MM.1S (cell line): ENCODE results near the gene ALDOA.

Experiments
- DNase-seq: peaks from one replicate; pipeline ENCODE4 v3.0.0-alpha.2; 2015
- H2AFZ ChIP-seq: fragments of 300-600 bp; sonication (generic); 2 replicates; pipeline ENCODE4 v1.6.0; 2016; ENCODE audit warnings: antibody characterized with exemption, low read length
- H3F3A ChIP-seq: fragments of 300-600 bp; sonication (generic); 2 replicates; pipeline ENCODE4 v1.6.1; 2016; ENCODE audit warnings: mild to moderate bottlenecking, antibody characterized with exemption, low read length, moderate library complexity, mixed read lengths; ENCODE audit not compliant: insufficient read depth
- H3K27ac ChIP-seq: fragments of 300-600 bp; sonication (generic); 2 replicates; pipeline ENCODE4 v1.5.1; 2016; ENCODE audit warnings: mild to moderate bottlenecking, low read length
- H3K27me3 ChIP-seq: fragments of 300-600 bp; sonication (generic); replicated peaks from 2 replicates; pipeline ENCODE4 v1.6.0; 2016; ENCODE audit warnings: low read length; ENCODE audit not compliant: insufficient read depth
- H3K36me3 ChIP-seq: fragments of 300-600 bp; sonication (generic); replicated peaks from 2 replicates; pipeline ENCODE4 v1.6.1; 2016; ENCODE audit warnings: mild to moderate bottlenecking, low read length, mixed read lengths; ENCODE audit not compliant: insufficient read depth
- H3K4me1 ChIP-seq: fragments of 300-600 bp; sonication (generic); 2 replicates; pipeline ENCODE4 v1.6.1; 2016; ENCODE audit warnings: low read length, mixed read lengths
- H3K4me2 ChIP-seq: fragments of 300-600 bp; sonication (generic); 2 replicates; pipeline ENCODE4 v1.6.0; 2016; ENCODE audit warnings: low read depth, low read length
- H3K4me3 ChIP-seq: fragments of 300-600 bp; sonication (generic); 2 replicates; pipeline ENCODE4 v1.5.1; 2016; ENCODE audit warnings: low read length, mixed read lengths
- H3K79me2 ChIP-seq: fragments of 300-600 bp; sonication (generic); 2 replicates; pipeline ENCODE4 v1.6.1; 2016; ENCODE audit warnings: mixed run types, low read length, mixed read lengths
- H3K9ac ChIP-seq: fragments of 300-600 bp; sonication (generic); 2 replicates; pipeline ENCODE4 v1.6.1; 2016; ENCODE audit warnings: low read length, mixed read lengths
- H3K9me2 ChIP-seq: fragments of 300-600 bp; sonication (generic); replicated peaks from 2 replicates; pipeline ENCODE4 v1.6.1; 2016; ENCODE audit warnings: mild to moderate bottlenecking, low read length, mixed read lengths; ENCODE audit not compliant: insufficient read depth
- H3K9me3 ChIP-seq: fragments of 300-600 bp; sonication (generic); replicated peaks from 2 replicates; pipeline ENCODE4 v1.6.1; 2016; ENCODE audit warnings: mild to moderate bottlenecking, low read length, mixed read lengths; ENCODE audit not compliant: insufficient read depth
- H4K20me1 ChIP-seq: fragments of 300-600 bp; sonication (generic); 2 replicates; pipeline ENCODE4 v1.6.1; 2016; ENCODE audit warnings: mild to moderate bottlenecking, low read length, moderate library complexity, mixed read lengths; ENCODE audit not compliant: insufficient read depth
- CTCF ChIP-seq: fragments of 300-600 bp; sonication (generic); IDR thresholded peaks from 2 replicates; pipeline ENCODE4 v1.5.1; 2016; ENCODE audit warnings: antibody characterized with exemption, low read length, mixed read lengths
- EZH2 ChIP-seq: fragments of 300-600 bp; sonication (generic); optimal IDR thresholded peaks from 2 replicates; pipeline ENCODE3; 2017; ENCODE audit warnings: low read depth, mild to moderate bottlenecking, antibody characterized with exemption, low read length, mixed read lengths
- EZH2phosphoT487 ChIP-seq: fragments of 300-600 bp; sonication (generic); IDR thresholded peaks from 2 replicates; pipeline ENCODE4 v1.6.1; 2018; ENCODE audit warnings: antibody characterized with exemption, low read length

ALDOA gene

GRCh38 chr16:30084816-30085159 is 19.2 kb downstream of the ALDOA start:
- no peak overlapping the region for H3K4me2 ChIP-seq
- H3K79me2 ChIP-seq: peaks cover 13% of the 10 kb centered on the region
- H3K36me3 ChIP-seq: 0 out of 2 replicates have a peak, but pooled peaks cover 8% of the 10 kb centered on the region
- H3F3A ChIP-seq: no peaks in the 10 kb centered on the region; the same call in 1 of the 2 replicates
- H3K4me1 ChIP-seq: no peaks in the 10 kb centered on the region
- H4K20me1 ChIP-seq: no peaks in the 10 kb centered on the region
- no peak overlapping the region for H3K9ac ChIP-seq
- H3K9me3 ChIP-seq: no peaks in the 10 kb centered on the region
- no peak overlapping the region for H2AFZ ChIP-seq
- DNase-seq: no peak
- no peak overlapping the region for H3K27ac ChIP-seq
- H3K4me3 ChIP-seq: no peak overlapping the region
- TF ChIP-seq EZH2phosphoT487: no peak
- no peak for TF ChIP-seq CTCF
- TF ChIP-seq EZH2: no peak
- no peaks in the 10 kb centered on the region for H3K9me2 ChIP-seq
- H3K27me3 ChIP-seq: no peaks in the 10 kb centered on the region

- Histone ChIP-seq H4K20me1 (no peaks in the 10 kb centered on the region), H3K9me3 (no peaks in the 10 kb centered on the region), H3K27me3 (no peaks in the 10 kb centered on the region), H3K9me2 (no peaks in the 10 kb centered on the region), H3K79me2 (peaks cover 8% of the 10 kb centered on the region), H3K27ac (no peak overlapping the region), H3F3A (no peaks in the 10 kb centered on the region; the same call in 1 of the 2 replicates), H2AFZ (no peak overlapping the region), H3K4me2 (no peak overlapping the region), H3K9ac (no peak overlapping the region), H3K4me3 (no peak overlapping the region), H3K4me1 (no peaks in the 10 kb centered on the region), H3K36me3 (0 out of 2 replicates have a peak, but pooled peaks cover 8% of the 10 kb centered on the region)
- TF ChIP-seq EZH2: no peak
- no peak for TF ChIP-seq EZH2phosphoT487
- TF ChIP-seq CTCF: no peak
- no peak for DNase-seq
Measured at GRCh38 chr16:30085247-30085646, 19.7 kb downstream of the ALDOA start.

- H3K9me2 ChIP-seq: no peaks in the 10 kb centered on the region
- H3K27ac ChIP-seq: no peak overlapping the region
- peaks cover 5% of the 10 kb centered on the region for H3K79me2 ChIP-seq
- H3F3A ChIP-seq: no peaks in the 10 kb centered on the region; the same call in 1 of the 2 replicates
- H3K36me3 ChIP-seq: 0 out of 2 replicates have a peak, but pooled peaks cover 6% of the 10 kb centered on the region
- no peak overlapping the region for H2AFZ ChIP-seq
- no peaks in the 10 kb centered on the region for H4K20me1 ChIP-seq
- no peaks in the 10 kb centered on the region for H3K9me3 ChIP-seq
- no peak overlapping the region for H3K9ac ChIP-seq
- no peaks in the 10 kb centered on the region for H3K27me3 ChIP-seq
- H3K4me1 ChIP-seq: no peaks in the 10 kb centered on the region
- no peak overlapping the region for H3K4me2 ChIP-seq
- TF ChIP-seq EZH2phosphoT487: no peak
- no peak for TF ChIP-seq EZH2
- TF ChIP-seq CTCF: no peak
- no peak for DNase-seq
- no peak overlapping the region for H3K4me3 ChIP-seq
Measured at GRCh38 chr16:30085820-30086219, 20.3 kb downstream of the ALDOA start.
